ENCODE results near the gene DMRTC2.

GRCh38 chr19:41801031-41801430, 43.8 kb upstream of the DMRTC2 start:
- TF ChIP-seq CTCF (IDR thresholded peaks at IDR 0.05) (no peak), POLR2A (IDR thresholded peaks at IDR 0.05) (no peak)
